Measurements from ENCODE around the gene GABRB3. TPM values are rescaled to one million over a fixed set of nuclear protein-coding genes. Genes with fewer than 3 reads are reported as not detected.

GABRB3 gene
- total RNA-seq, 2 experiments from 2014 or later = 0.16 TPM; not detected in 1

DNA sequence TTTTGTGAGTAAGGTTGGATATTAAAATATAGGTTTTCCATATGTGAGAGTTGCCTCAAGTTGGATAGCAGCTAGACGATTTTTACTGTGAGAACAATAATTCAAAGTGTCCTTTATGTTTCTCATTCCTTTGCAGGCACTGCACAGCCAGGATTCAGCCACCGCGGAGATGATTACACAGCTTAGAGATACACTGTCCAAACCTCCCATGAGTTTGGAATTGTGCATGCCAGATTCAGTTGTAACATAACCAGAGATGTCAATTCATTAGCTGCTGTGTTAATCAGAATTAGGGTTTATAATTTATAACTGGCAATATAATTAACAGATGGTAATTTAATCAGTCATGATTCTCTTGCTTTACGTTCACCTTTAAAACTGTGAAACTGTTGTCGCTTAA, 132.3 kb downstream of the GABRB3 start:
- Mint-ChIP-seq H3K27ac (no peak overlapping the region), H3K27me3 (no peaks in the 10 kb centered on the region), H3K9me3 (peaks cover 6% of the 10 kb centered on the region), H3K36me3 (ENCODE audit: low read depth) (no peaks in the 10 kb centered on the region), H3K4me3 (no peak overlapping the region), H3K4me1 (ENCODE audit: low read depth) (no peaks in the 10 kb centered on the region)
- TF ChIP-seq, protein P1, sequence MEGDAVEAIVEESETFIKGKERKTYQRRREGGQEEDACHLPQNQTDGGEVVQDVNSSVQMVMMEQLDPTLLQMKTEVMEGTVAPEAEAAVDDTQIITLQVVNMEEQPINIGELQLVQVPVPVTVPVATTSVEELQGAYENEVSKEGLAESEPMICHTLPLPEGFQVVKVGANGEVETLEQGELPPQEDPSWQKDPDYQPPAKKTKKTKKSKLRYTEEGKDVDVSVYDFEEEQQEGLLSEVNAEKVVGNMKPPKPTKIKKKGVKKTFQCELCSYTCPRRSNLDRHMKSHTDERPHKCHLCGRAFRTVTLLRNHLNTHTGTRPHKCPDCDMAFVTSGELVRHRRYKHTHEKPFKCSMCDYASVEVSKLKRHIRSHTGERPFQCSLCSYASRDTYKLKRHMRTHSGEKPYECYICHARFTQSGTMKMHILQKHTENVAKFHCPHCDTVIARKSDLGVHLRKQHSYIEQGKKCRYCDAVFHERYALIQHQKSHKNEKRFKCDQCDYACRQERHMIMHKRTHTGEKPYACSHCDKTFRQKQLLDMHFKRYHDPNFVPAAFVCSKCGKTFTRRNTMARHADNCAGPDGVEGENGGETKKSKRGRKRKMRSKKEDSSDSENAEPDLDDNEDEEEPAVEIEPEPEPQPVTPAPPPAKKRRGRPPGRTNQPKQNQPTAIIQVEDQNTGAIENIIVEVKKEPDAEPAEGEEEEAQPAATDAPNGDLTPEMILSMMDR (IDR thresholded peaks at IDR 0.05) = no peak
- ATAC-seq = no peak
- ChIA-PET CTCF (no interaction called here), POLR2A (no interaction called here)
- intact Hi-C loops (cut with micrococcal nuclease) = no loop called here
- no peak for DNase-seq

DNA sequence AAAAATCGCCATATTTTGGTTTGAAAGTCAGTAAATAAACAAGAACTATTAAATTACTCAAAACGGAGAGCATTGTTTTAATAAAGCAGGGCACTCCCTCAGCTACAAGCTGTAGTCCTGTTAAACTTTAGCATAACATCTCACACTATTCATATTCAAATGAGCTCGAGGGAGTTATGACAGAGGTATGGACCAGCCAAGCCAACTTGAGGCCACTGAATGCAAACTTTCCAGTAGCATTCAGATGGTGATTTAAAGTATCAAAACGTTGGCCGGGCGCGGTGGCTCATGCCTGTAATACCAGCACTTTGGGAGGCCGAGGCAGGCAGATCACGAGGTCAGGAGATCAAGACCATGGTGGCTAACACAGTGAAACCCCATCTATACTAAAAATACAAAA, 132.9 kb downstream of the GABRB3 start:
- POLR2A ChIA-PET = no interaction called here
- no peaks in the 10 kb centered on the region for H3K36me3 Mint-ChIP-seq (ENCODE audit: low read depth)
- DNase-seq (no peak), ATAC-seq (no peak)
- peaks cover 6% of the 10 kb centered on the region for H3K9me3 Mint-ChIP-seq
- TF ChIP-seq, protein P1 (IDR thresholded peaks at IDR 0.05) = no peak
- CTCF ChIA-PET = no interaction called here
- no peaks in the 10 kb centered on the region for H3K4me1 Mint-ChIP-seq (ENCODE audit: low read depth)
- no peak overlapping the region for H3K27ac Mint-ChIP-seq
- H3K4me3 Mint-ChIP-seq = no peak overlapping the region
- intact Hi-C loops (cut with micrococcal nuclease) = no loop called here
- H3K27me3 Mint-ChIP-seq = no peaks in the 10 kb centered on the region

DNA sequence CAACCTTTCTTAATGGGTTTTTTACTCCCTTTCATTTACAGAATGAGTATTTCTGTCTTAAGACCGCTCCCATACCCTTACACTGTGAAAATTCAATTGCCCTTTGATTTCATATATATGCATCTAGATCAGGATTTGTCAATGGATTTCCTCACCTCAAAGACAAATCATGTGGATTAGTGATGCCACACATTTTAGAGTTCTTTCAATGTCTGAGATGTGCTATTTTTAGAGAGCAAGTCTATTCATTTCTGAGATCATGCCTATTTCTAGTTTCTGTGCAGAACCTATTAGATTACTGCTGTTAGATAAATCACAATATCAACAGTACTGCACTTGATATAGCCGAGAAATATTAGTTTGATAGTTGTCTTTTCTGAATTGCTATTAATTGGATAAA, 137.3 kb downstream of the GABRB3 start:
- DNase-seq (no peak), ATAC-seq (no peak)
- TF ChIP-seq, protein P1 (IDR thresholded peaks at IDR 0.05) = no peak
- peaks cover 2% of the 10 kb centered on the region for H3K9me3 Mint-ChIP-seq
- no peak overlapping the region for H3K4me3 Mint-ChIP-seq
- POLR2A ChIA-PET = no interaction called here
- no peak overlapping the region for H3K27ac Mint-ChIP-seq
- H3K27me3 Mint-ChIP-seq = no peaks in the 10 kb centered on the region
- intact Hi-C loops (cut with micrococcal nuclease) = no loop called here
- no peaks in the 10 kb centered on the region for H3K36me3 Mint-ChIP-seq (ENCODE audit: low read depth)
- no peaks in the 10 kb centered on the region for H3K4me1 Mint-ChIP-seq (ENCODE audit: low read depth)
- CTCF ChIA-PET = no interaction called here

DNA sequence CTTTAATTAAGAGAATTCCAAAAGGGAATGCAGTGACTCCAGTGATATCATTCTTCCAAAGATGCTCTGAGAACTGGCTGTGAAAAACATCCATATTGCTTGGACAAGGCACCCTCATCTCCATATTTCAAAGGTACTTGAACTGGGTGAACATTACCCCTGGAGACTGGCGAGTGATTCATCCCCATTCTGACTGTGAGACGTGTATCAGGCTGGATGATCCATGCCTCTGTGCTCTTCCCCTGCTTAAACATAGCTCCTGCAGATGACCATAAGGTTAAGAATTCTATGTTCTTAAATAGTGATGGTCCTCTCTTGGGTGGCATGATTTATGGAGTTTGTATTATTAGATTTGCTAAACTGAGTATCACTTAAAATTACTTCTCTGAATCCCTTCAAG, 137.8 kb downstream of the GABRB3 start:
- ChIA-PET CTCF (no interaction called here), POLR2A (no interaction called here)
- Mint-ChIP-seq H3K36me3 (ENCODE audit: low read depth) (no peaks in the 10 kb centered on the region), H3K27ac (no peak overlapping the region), H3K4me3 (no peak overlapping the region), H3K27me3 (no peaks in the 10 kb centered on the region), H3K9me3 (peaks cover 2% of the 10 kb centered on the region), H3K4me1 (ENCODE audit: low read depth) (no peaks in the 10 kb centered on the region)
- ATAC-seq = no peak
- TF ChIP-seq, protein P1 (IDR thresholded peaks at IDR 0.05) = no peak
- no peak for DNase-seq
- intact Hi-C loops (cut with micrococcal nuclease) = no loop called here

DNA sequence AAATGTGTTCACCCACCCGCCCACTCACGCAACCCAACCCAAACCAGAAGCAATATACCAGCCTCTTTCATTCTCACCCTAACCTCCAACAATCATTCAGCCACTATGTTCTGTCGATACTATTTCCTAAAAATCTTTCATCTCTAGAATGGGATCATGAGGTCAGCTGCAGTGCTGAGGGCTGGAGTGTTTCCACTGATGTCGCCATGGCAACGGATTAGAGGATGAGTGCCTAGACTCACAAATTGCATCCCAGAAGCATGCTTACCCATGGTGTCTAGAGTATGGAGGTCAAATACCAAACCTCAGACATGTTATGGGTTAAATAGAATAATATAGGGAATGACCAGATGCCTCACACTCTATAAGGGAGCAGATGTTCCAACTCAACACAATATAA, 138.5 kb downstream of the GABRB3 start:
- DNase-seq = no peak
- ChIA-PET POLR2A (no interaction called here), CTCF (no interaction called here)
- H3K9me3 Mint-ChIP-seq = peaks cover 2% of the 10 kb centered on the region
- H3K4me1 Mint-ChIP-seq (ENCODE audit: low read depth) = no peaks in the 10 kb centered on the region
- H3K27me3 Mint-ChIP-seq = no peaks in the 10 kb centered on the region
- H3K36me3 Mint-ChIP-seq (ENCODE audit: low read depth) = no peaks in the 10 kb centered on the region
- H3K4me3 Mint-ChIP-seq = no peak overlapping the region
- H3K27ac Mint-ChIP-seq = no peak overlapping the region
- TF ChIP-seq, protein P1 (IDR thresholded peaks at IDR 0.05) = no peak
- ATAC-seq = no peak
- intact Hi-C loops (cut with micrococcal nuclease) = no loop called here

Data from activated CD8-positive, alpha-beta T cell treated with anti-CD3 and anti-CD28 coated beads for 36 hours (primary cell).